Measurements from ENCODE around the gene MVK. TPM values are rescaled to one million over a fixed set of nuclear protein-coding genes. Genes with fewer than 3 reads are reported as not detected.

The MVK gene
- total and polyA plus RNA-seq, 2 experiments from 2014 or later, result 6.7 to 11.8 TPM

GRCh38 chr12:109538191-109538863 lies 35.3 kb upstream of the MVK start:
- Histone ChIP-seq H3K36me3 (ENCODE audit: low read depth) (no peaks in the 10 kb centered on the region), H3F3A (ENCODE audit: insufficient read depth) (no peaks in the 10 kb centered on the region), H3K79me2 (ENCODE audit: insufficient read depth) (no peaks in the 10 kb centered on the region), H3K9me3 (ENCODE audit: low read depth) (no peaks in the 10 kb centered on the region), H3K4me2 (ENCODE audit: unreplicated experiment) (no peak overlapping the region), H3K27me3 (replicated peaks; ENCODE audit: insufficient read depth) (no peaks in the 10 kb centered on the region), H4K20me1 (ENCODE audit: insufficient read depth) (no peaks in the 10 kb centered on the region), H3K4me1 (ENCODE audit: insufficient read depth) (peaks cover 12% of the 10 kb centered on the region; the same call in 1 of the 2 replicates), H2AFZ (no peak overlapping the region), H3K9me2 (ENCODE audit: insufficient read depth) (no peaks in the 10 kb centered on the region), H3K27ac (no peak overlapping the region), H3K9ac (no peak overlapping the region), H3K4me3 (no peak overlapping the region)
- WGBS, 2 experiments (ENCODE audit: low coverage in 1 of 2, low lambda C conversion rate in 2 of 2, missing lambda C conversion rate in 2 of 2), result 93 to 95% methylated on average over 16 of the region's 16 CpGs
- no peak for DNase-seq
- in situ Hi-C loops (cut with MboI), result no loop called here
- TF ChIP-seq EZH2phosphoT487 (IDR thresholded peaks at IDR 0.05; ENCODE audit: insufficient read depth, low read depth) (no peak), EZH2 (IDR thresholded peaks at IDR 0.05; ENCODE audit: insufficient read depth, poor library complexity, severe bottlenecking) (no peak)

- no peaks in the 10 kb centered on the region for H3K9me2 ChIP-seq (ENCODE audit: insufficient read depth)
- no peaks in the 10 kb centered on the region for H3K79me2 ChIP-seq (ENCODE audit: insufficient read depth)
- H3K9me3 ChIP-seq (ENCODE audit: low read depth), result no peaks in the 10 kb centered on the region
- no peaks in the 10 kb centered on the region for H3K36me3 ChIP-seq (ENCODE audit: low read depth)
- H3K27me3 ChIP-seq (replicated peaks; ENCODE audit: insufficient read depth), result no peaks in the 10 kb centered on the region
- H3K4me3 ChIP-seq, result no peak overlapping the region
- 0 out of 2 replicates have a peak, but pooled peaks cover 1% of the 10 kb centered on the region for H3F3A ChIP-seq (ENCODE audit: insufficient read depth)
- no peak overlapping the region for H3K9ac ChIP-seq
- in situ Hi-C loops (cut with MboI), result no loop called here
- 34% methylated on average over 9 of the region's 9 CpGs for WGBS, 2 experiments (ENCODE audit: low coverage in 1 of 2, low lambda C conversion rate in 2 of 2, missing lambda C conversion rate in 2 of 2)
- H3K4me2 ChIP-seq (ENCODE audit: unreplicated experiment), result peak overlapping the region; percentile 10
- no peak for TF ChIP-seq EZH2 (IDR thresholded peaks at IDR 0.05; ENCODE audit: insufficient read depth, poor library complexity, severe bottlenecking)
- TF ChIP-seq EZH2phosphoT487 (IDR thresholded peaks at IDR 0.05; ENCODE audit: insufficient read depth, low read depth), result no peak
- peaks cover 13% of the 10 kb centered on the region for H3K4me1 ChIP-seq (ENCODE audit: insufficient read depth)
- no peak overlapping the region for H3K27ac ChIP-seq
- H2AFZ ChIP-seq, result no peak overlapping the region
- H4K20me1 ChIP-seq (ENCODE audit: insufficient read depth), result no peaks in the 10 kb centered on the region
- peak; percentile 64 for DNase-seq
Measured at GRCh38 chr12:109539508-109539907, 34.1 kb upstream of the MVK start.

DNA sequence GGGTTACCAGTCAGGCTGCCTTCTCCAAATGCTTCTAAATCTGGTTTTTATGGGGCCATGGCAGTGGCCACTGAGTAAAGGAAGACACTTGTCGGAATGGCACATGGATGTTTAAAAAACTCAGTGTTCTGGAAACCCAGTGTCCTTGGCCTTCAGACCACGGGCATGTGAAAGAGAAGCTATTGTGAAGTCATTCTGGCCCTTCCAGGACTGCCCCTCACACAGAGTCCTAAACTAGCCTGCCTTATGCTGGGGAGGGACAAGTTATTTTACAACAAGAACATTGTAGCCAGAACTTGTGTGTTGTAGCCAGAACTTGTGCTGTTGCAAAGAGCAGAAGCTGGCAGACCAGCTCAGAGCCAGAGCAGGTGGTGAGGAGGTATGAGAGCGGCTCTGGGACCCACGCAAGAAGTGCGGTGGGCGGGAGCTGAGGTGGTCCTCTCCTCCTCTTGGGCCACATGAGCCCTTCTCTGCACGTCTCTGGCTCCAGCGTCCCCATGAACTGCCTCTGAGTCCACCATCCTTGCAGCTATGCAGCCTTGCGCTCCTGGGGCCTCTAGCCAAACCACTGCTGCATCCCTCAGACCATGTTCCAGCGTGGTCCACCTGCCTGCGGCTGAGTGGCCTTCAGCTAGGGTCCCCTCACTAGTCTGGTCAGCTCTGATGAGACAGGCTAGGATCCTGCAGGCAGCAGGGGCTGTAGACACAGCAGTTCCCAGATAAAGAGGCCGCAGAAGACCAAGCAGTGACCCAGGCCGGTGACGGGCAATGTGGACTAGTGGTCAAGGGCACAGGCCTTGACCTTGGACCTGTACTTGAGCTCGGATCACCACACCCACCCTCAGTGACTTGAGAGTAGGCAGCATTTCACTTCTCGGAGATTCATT lies 32.8 kb upstream of the MVK start:
- Histone ChIP-seq H3K9me3 (ENCODE audit: low read depth) (no peaks in the 10 kb centered on the region), H3K4me3 (no peak overlapping the region), H3K4me2 (ENCODE audit: unreplicated experiment) (no peak overlapping the region), H3K9ac (no peak overlapping the region), H4K20me1 (ENCODE audit: insufficient read depth) (no peaks in the 10 kb centered on the region), H3F3A (ENCODE audit: insufficient read depth) (0 out of 2 replicates have a peak, but pooled peaks cover 5% of the 10 kb centered on the region), H3K36me3 (ENCODE audit: low read depth) (no peaks in the 10 kb centered on the region), H2AFZ (no peak overlapping the region), H3K9me2 (ENCODE audit: insufficient read depth) (no peaks in the 10 kb centered on the region), H3K4me1 (ENCODE audit: insufficient read depth) (peaks cover 24% of the 10 kb centered on the region), H3K27ac (no peak overlapping the region), H3K79me2 (ENCODE audit: insufficient read depth) (no peaks in the 10 kb centered on the region), H3K27me3 (replicated peaks; ENCODE audit: insufficient read depth) (no peaks in the 10 kb centered on the region)
- in situ Hi-C loops (cut with MboI), result no loop called here
- DNase-seq, result no peak
- no peak for TF ChIP-seq EZH2 (IDR thresholded peaks at IDR 0.05; ENCODE audit: insufficient read depth, poor library complexity, severe bottlenecking)
- no peak for TF ChIP-seq EZH2phosphoT487 (IDR thresholded peaks at IDR 0.05; ENCODE audit: insufficient read depth, low read depth)
- WGBS, 2 experiments (ENCODE audit: low coverage in 1 of 2, low lambda C conversion rate in 2 of 2, missing lambda C conversion rate in 2 of 2), result 78 to 80% methylated on average over 15 to 16 of the region's 16 CpGs

DNA sequence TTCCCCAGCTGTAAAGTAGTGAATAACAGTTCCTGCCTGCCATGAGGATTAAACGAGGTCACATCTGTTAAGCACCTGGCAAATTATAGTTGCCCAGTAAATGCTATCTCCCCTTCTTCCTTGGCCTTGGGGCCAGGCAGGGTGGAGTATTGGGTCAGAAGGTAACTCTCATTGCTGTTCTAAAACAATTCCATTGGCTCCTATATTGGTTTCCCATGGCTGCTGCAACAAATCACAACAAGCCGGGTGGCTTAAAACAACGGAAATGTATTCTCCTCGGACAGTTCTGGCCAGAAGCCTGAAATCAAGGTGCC lies 32.2 kb upstream of the MVK start:
- Histone ChIP-seq H3K27ac (no peak overlapping the region), H4K20me1 (ENCODE audit: insufficient read depth) (no peaks in the 10 kb centered on the region), H3K79me2 (ENCODE audit: insufficient read depth) (no peaks in the 10 kb centered on the region), H3K4me3 (no peak overlapping the region), H3K4me2 (ENCODE audit: unreplicated experiment) (no peak overlapping the region), H3K4me1 (ENCODE audit: insufficient read depth) (peaks cover 24% of the 10 kb centered on the region), H3K9me3 (ENCODE audit: low read depth) (no peaks in the 10 kb centered on the region), H2AFZ (no peak overlapping the region), H3K9ac (no peak overlapping the region), H3K36me3 (ENCODE audit: low read depth) (no peaks in the 10 kb centered on the region), H3K27me3 (replicated peaks; ENCODE audit: insufficient read depth) (no peaks in the 10 kb centered on the region), H3F3A (ENCODE audit: insufficient read depth) (0 out of 2 replicates have a peak, but pooled peaks cover 5% of the 10 kb centered on the region), H3K9me2 (ENCODE audit: insufficient read depth) (no peaks in the 10 kb centered on the region)
- TF ChIP-seq EZH2 (IDR thresholded peaks at IDR 0.05; ENCODE audit: insufficient read depth, poor library complexity, severe bottlenecking), result no peak
- no peak for TF ChIP-seq EZH2phosphoT487 (IDR thresholded peaks at IDR 0.05; ENCODE audit: insufficient read depth, low read depth)
- DNase-seq, result no peak
- in situ Hi-C loops (cut with MboI), result no loop called here
- 54 to 61% methylated on average over 4 of the region's 4 CpGs for WGBS, 2 experiments (ENCODE audit: low coverage in 1 of 2, low lambda C conversion rate in 2 of 2, missing lambda C conversion rate in 2 of 2)

Measured in GM23248 (cell line).